Loucy (cell line): ENCODE data around the gene SIPA1L3.

Experiments
- H2AFZ ChIP-seq: fragments of 200-600 bp; sonication (generic); 2 replicates; pipeline ENCODE4 v1.6.0; 2016; ENCODE audit warnings: antibody characterized with exemption, mild to moderate bottlenecking, low read length, moderate library complexity
- H3F3A ChIP-seq: fragments of 200-600 bp; 2 replicates; pipeline ENCODE4 v1.6.0; 2016; ENCODE audit warnings: antibody characterized with exemption, low read depth, mild to moderate bottlenecking
- H3K27me3 ChIP-seq: fragments of 200-600 bp; sonication (generic); 2 replicates; pipeline ENCODE4 v1.6.1; 2014; ENCODE audit warnings: low read length, mild to moderate bottlenecking; ENCODE audit not compliant: insufficient read depth, poor library complexity, severe bottlenecking
- H3K36me3 ChIP-seq: fragments of 200-600 bp; sonication (generic); 2 replicates; pipeline ENCODE4 v1.6.1; 2016; ENCODE audit warnings: low read length; ENCODE audit not compliant: insufficient read depth
- H3K4me1 ChIP-seq: fragments of 200-600 bp; sonication (generic); 2 replicates; pipeline ENCODE4 v1.5.1; 2014; ENCODE audit warnings: low read length, mild to moderate bottlenecking; ENCODE audit not compliant: insufficient read depth, poor library complexity, severe bottlenecking
- H3K4me2 ChIP-seq: fragments of 200-600 bp; sonication (generic); 2 replicates; pipeline ENCODE4 v1.6.0; 2014; ENCODE audit warnings: antibody characterized with exemption, low read length, low read depth, mild to moderate bottlenecking; ENCODE audit not compliant: poor library complexity, severe bottlenecking
- H3K4me3 ChIP-seq: fragments of 200-600 bp; sonication (generic); 2 replicates; pipeline ENCODE4 v1.5.1; 2014; ENCODE audit warnings: low read length, mild to moderate bottlenecking, mixed read lengths; ENCODE audit not compliant: poor library complexity, severe bottlenecking
- H3K79me2 ChIP-seq: fragments of 200-600 bp; sonication (generic); 2 replicates; pipeline ENCODE4 v1.6.1; 2014; ENCODE audit warnings: low read length; ENCODE audit not compliant: insufficient read depth
- H3K9ac ChIP-seq: fragments of 200-600 bp; sonication (generic); 2 replicates; pipeline ENCODE4 v1.6.0; 2014; ENCODE audit warnings: mild to moderate bottlenecking, low read depth, low read length, moderate library complexity; ENCODE audit not compliant: poor library complexity, severe bottlenecking
- H3K9me2 ChIP-seq: fragments of 200-600 bp; sonication (generic); replicated peaks from 2 replicates; pipeline ENCODE4 v1.6.1; 2016; ENCODE audit warnings: low read depth, low read length, mixed read lengths
- H3K9me3 ChIP-seq: fragments of 200-600 bp; sonication (generic); 2 replicates; pipeline ENCODE4 v1.6.1; 2014; ENCODE audit warnings: mild to moderate bottlenecking, antibody characterized with exemption, low read length, low read depth; ENCODE audit not compliant: insufficient read depth
- H4K20me1 ChIP-seq: fragments of 200-600 bp; sonication (generic); 2 replicates; pipeline ENCODE4 v1.6.0; 2014; ENCODE audit warnings: antibody characterized with exemption, low read length, mild to moderate bottlenecking; ENCODE audit not compliant: insufficient read depth, poor library complexity, severe bottlenecking
- CTCF ChIP-seq: fragments of 200-600 bp; sonication (generic); conservative IDR thresholded peaks from 2 replicates; pipeline ENCODE4 v1.5.1; 2014; ENCODE audit warnings: mild to moderate bottlenecking, antibody characterized with exemption, low read length
- EZH2phosphoT487 ChIP-seq: fragments of 200-600 bp; IDR thresholded peaks from 2 replicates; pipeline ENCODE4 v1.6.1; 2018; ENCODE audit warnings: antibody characterized with exemption, mild to moderate bottlenecking, moderate library complexity, borderline replicate concordance

The SIPA1L3 gene

GRCh38 chr19:38072776-38073750, 166.1 kb downstream of the SIPA1L3 start:
- H3K4me2 ChIP-seq: no peak overlapping the region
- no peak overlapping the region for H3K4me3 ChIP-seq
- H2AFZ ChIP-seq: no peak overlapping the region
- H3K9me3 ChIP-seq: no peaks in the 10 kb centered on the region
- no peak overlapping the region for H3K9ac ChIP-seq
- H3K36me3 ChIP-seq: no peaks in the 10 kb centered on the region
- no peak for TF ChIP-seq CTCF
- no peak for TF ChIP-seq EZH2phosphoT487
- H3F3A ChIP-seq: no peaks in the 10 kb centered on the region
- H3K27me3 ChIP-seq: no peaks in the 10 kb centered on the region
- no peaks in the 10 kb centered on the region for H3K79me2 ChIP-seq
- H4K20me1 ChIP-seq: no peaks in the 10 kb centered on the region
- H3K4me1 ChIP-seq: no peaks in the 10 kb centered on the region
- H3K9me2 ChIP-seq: no peaks in the 10 kb centered on the region

- no peaks in the 10 kb centered on the region for H3K36me3 ChIP-seq
- H3K9me3 ChIP-seq: no peaks in the 10 kb centered on the region
- H3K4me3 ChIP-seq: no peak overlapping the region
- no peak overlapping the region for H3K4me2 ChIP-seq
- H3K9ac ChIP-seq: no peak overlapping the region
- no peak for TF ChIP-seq EZH2phosphoT487
- no peak for TF ChIP-seq CTCF
- H2AFZ ChIP-seq: no peak overlapping the region
- H3K79me2 ChIP-seq: no peaks in the 10 kb centered on the region
- no peaks in the 10 kb centered on the region for H3F3A ChIP-seq
- H3K4me1 ChIP-seq: no peaks in the 10 kb centered on the region
- H3K27me3 ChIP-seq: no peaks in the 10 kb centered on the region
- no peaks in the 10 kb centered on the region for H3K9me2 ChIP-seq
- H4K20me1 ChIP-seq: no peaks in the 10 kb centered on the region
Observed at GRCh38 chr19:38073841-38074685, 167.1 kb downstream of the SIPA1L3 start.

- no peaks in the 10 kb centered on the region for H3F3A ChIP-seq
- TF ChIP-seq CTCF (no peak), EZH2phosphoT487 (no peak)
Observed at GRCh38 chr19:38076337-38076736, 169.3 kb downstream of the SIPA1L3 start.

More at GRCh38 chr19:38076337-38076736, 169.3 kb downstream of the SIPA1L3 start:
- Histone ChIP-seq H3K4me2 (no peak overlapping the region), H3K4me3 (no peak overlapping the region), H3K4me1 (peaks cover 7% of the 10 kb centered on the region), H3K36me3 (no peaks in the 10 kb centered on the region), H2AFZ (no peak overlapping the region), H3K27me3 (no peaks in the 10 kb centered on the region), H4K20me1 (no peaks in the 10 kb centered on the region), H3K79me2 (no peaks in the 10 kb centered on the region), H3K9ac (no peak overlapping the region), H3K9me3 (no peaks in the 10 kb centered on the region), H3K9me2 (no peaks in the 10 kb centered on the region)
